Measurements from ENCODE around the gene RNF222. TPM values are rescaled to one million over a fixed set of nuclear protein-coding genes. Genes with fewer than 3 reads are reported as not detected.

Gene RNF222
- total and polyA plus RNA-seq, 2 of the 8 experiments (the other 6 are each of a cell fraction or from before 2014, with no cell fraction given) = not detected

DNA sequence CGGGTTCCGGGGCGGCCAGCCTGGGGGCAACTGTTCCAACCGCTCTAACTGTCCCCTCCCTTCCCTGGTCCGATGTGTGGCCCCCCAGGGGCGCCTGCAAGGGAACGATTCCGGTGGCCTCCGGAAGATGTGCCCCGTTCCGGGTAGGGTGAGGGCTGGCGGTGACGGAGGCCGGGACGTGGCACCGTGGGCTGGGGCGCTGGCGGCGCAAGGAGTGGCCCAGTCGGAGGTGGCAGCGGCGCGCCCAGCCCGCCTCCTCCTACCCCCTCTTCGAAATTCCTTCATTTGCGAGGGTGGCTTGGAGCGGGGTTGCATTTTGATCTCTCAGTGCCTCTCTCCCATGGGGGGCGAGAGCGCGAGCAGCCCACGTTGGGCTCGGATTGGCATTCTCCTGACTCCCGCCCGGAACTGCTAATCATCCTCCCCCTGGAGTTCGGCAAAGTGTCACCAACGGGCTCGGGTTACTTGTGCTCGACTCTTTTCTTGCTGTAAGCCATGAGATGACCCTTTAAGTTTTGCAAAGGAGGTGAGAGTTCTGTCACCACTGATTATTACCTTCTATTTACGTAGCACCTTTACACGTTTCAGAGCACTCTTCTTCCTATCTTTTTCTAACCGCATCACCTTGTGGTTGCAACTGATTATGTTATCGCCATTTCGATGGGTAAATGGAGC lies 38.7 kb upstream of the RNF222 start (continued):
- peak in 1 of 2 experiments; percentile 27; a peak in 1 of 4 replicates for TF ChIP-seq SIN3A (conservative IDR thresholded peaks at IDR 0.05 in 1 of 2, IDR thresholded peaks at IDR 0.05 in 1 of 2; ENCODE audit: low read depth in 1 of 2, low read length in 2 of 2)
- TF ChIP-seq EGR1 (IDR thresholded peaks at IDR 0.05; ENCODE audit: borderline replicate concordance, low read depth, low read length) = no peak
- TF ChIP-seq SRF (IDR thresholded peaks at IDR 0.05; ENCODE audit: low read depth, low read length) = no peak
- TF ChIP-seq SAP30 (IDR thresholded peaks at IDR 0.05; ENCODE audit: insufficient read depth, insufficient replicate concordance, low read length) = peak; percentile 37
- TF ChIP-seq TBP (IDR thresholded peaks at IDR 0.05; ENCODE audit: low read depth, low read length) = 0 out of 2 replicates have a peak, but pooled peaks have one; percentile 26
- peak; percentile 62 for TF ChIP-seq ASH2L (IDR thresholded peaks at IDR 0.05; ENCODE audit: low read length)
- no peak for TF ChIP-seq GABPA (IDR thresholded peaks at IDR 0.05; ENCODE audit: borderline replicate concordance, insufficient read depth, low read length)
- no peak for TF ChIP-seq SUZ12 (IDR thresholded peaks at IDR 0.05; ENCODE audit: low read length)
- no peak for TF ChIP-seq YY1 (IDR thresholded peaks at IDR 0.05; ENCODE audit: low read depth, low read length)
- TF ChIP-seq CREB1 (IDR thresholded peaks at IDR 0.05) = no peak
- TF ChIP-seq USF2 (IDR thresholded peaks at IDR 0.05; ENCODE audit: low read length) = no peak
- TF ChIP-seq RBBP5 (IDR thresholded peaks at IDR 0.05; ENCODE audit: borderline replicate concordance, low read depth, low read length) = no peak
- no peak for TF ChIP-seq ZNF274 (IDR thresholded peaks at IDR 0.05; ENCODE audit: borderline replicate concordance, extremely low read depth, low read length)
- no peak for TF ChIP-seq KDM5A (IDR thresholded peaks at IDR 0.05; ENCODE audit: low read length)

Measured in H1 (cell line).